ENCODE results near the gene CFAP206.

The CFAP206 gene

GRCh38 chr6:87375315-87375714 is 32.5 kb upstream of the CFAP206 start:
- no peak for TF ChIP-seq CTCF (IDR thresholded peaks at IDR 0.05; ENCODE audit: insufficient read depth, low read length, missing control alignments)
- CTCF ChIA-PET = interaction anchor here (2.2 kb wide), 1 partner anchor 18 kb away, joined by 9 read pairs; no protein-coding TSS in a partner anchor
- POLR2A ChIA-PET = no interaction called here
- no peak for DNase-seq (ENCODE audit: low read depth, low spot score)
- H3K4me3 ChIP-seq (ENCODE audit: low read depth, low read length) = no peak overlapping the region

- ChIA-PET POLR2A (no interaction called here), CTCF (interaction anchor here (1.2 kb wide), 1 partner anchor 12 kb away, joined by 4 read pairs; no protein-coding TSS in a partner anchor)
- no peak overlapping the region for H3K4me3 ChIP-seq (ENCODE audit: low read depth, low read length)
These were observed 31.1 kb upstream of the CFAP206 start for GRCh38 chr6:87376643-87377042.

GRCh38 chr6:87378947-87379346 is 28.8 kb upstream of the CFAP206 start:
- CTCF ChIA-PET = interaction anchor here (1.3 kb wide), 2 partner anchors 15 to 240 kb away, joined by 3 read pairs; no protein-coding TSS in a partner anchor
- DNase-seq (ENCODE audit: low read depth, low spot score) = no peak
- POLR2A ChIA-PET = no interaction called here
- H3K4me3 ChIP-seq (ENCODE audit: low read depth, low read length) = no peak overlapping the region
- no peak for TF ChIP-seq CTCF (IDR thresholded peaks at IDR 0.05; ENCODE audit: insufficient read depth, low read length, missing control alignments)

More at GRCh38 chr6:87376643-87377042, 31.1 kb upstream of the CFAP206 start:
- no peak for DNase-seq (ENCODE audit: low read depth, low spot score)
- TF ChIP-seq CTCF (IDR thresholded peaks at IDR 0.05; ENCODE audit: insufficient read depth, low read length, missing control alignments) = no peak

- ChIA-PET POLR2A (no interaction called here), CTCF (interaction anchor here (1.1 to 2.7 kb wide), 2 partner anchors 11 to 304 kb away, joined by 3 to 14 read pairs; no protein-coding TSS in a partner anchor)
- H3K4me3 ChIP-seq (ENCODE audit: low read depth, low read length) = no peak overlapping the region
- no peak for DNase-seq (ENCODE audit: low read depth, low spot score)
- TF ChIP-seq CTCF (IDR thresholded peaks at IDR 0.05; ENCODE audit: insufficient read depth, low read length, missing control alignments) = no peak
These were observed 24.9 kb upstream of the CFAP206 start for GRCh38 chr6:87382861-87383260.

- no peak for DNase-seq (ENCODE audit: low read depth, low spot score)
- POLR2A ChIA-PET = no interaction called here
- CTCF ChIA-PET = no interaction called here
- H3K4me3 ChIP-seq (ENCODE audit: low read depth, low read length) = no peak overlapping the region
- TF ChIP-seq CTCF (IDR thresholded peaks at IDR 0.05; ENCODE audit: insufficient read depth, low read length, missing control alignments) = no peak
These were observed 23.7 kb upstream of the CFAP206 start for GRCh38 chr6:87384038-87384437.

GRCh38 chr6:87384449-87384848 is 23.3 kb upstream of the CFAP206 start:
- H3K4me3 ChIP-seq (ENCODE audit: low read depth, low read length) = no peak overlapping the region
- ChIA-PET CTCF (interaction anchor here (1.2 kb wide), 1 partner anchor 9 kb away, joined by 7 read pairs; no protein-coding TSS in a partner anchor), POLR2A (no interaction called here)
- no peak for TF ChIP-seq CTCF (IDR thresholded peaks at IDR 0.05; ENCODE audit: insufficient read depth, low read length, missing control alignments)
- DNase-seq (ENCODE audit: low read depth, low spot score) = no peak
